ENCODE results near the gene TENT5D.
"Not testable (repeated sequence)": the region's sequence is repeated elsewhere in the genome, so short reads cannot be mapped to it uniquely, and the experiment has no call there.

TENT5D gene

GRCh38 chrX:80420147-80420546 lies at the start of gene TENT5D:
TENT5D (plus strand) TSS chrX:80420447; CDS start chrX:80442540, 22,093 bp downstream.
- Histone ChIP-seq H4K20me1 (ENCODE audit: low read depth, low read length) (no peaks in the 10 kb centered on the region), H3K4me2 (ENCODE audit: low read depth, low read length, poor library complexity, severe bottlenecking) (no peak within 1 kb of the TSS), H2AFZ (ENCODE audit: low read depth, low read length, severe bottlenecking) (no peak within 1 kb of the TSS), H3K4me3 (ENCODE audit: insufficient read depth, low read length, poor library complexity, severe bottlenecking) (no peak within 1 kb of the TSS), H3K9me2 (replicated peaks; ENCODE audit: insufficient read depth, low read length) (no peaks in the 10 kb centered on the region), H3K27me3 (ENCODE audit: low read length) (no peaks in the 10 kb centered on the region), H3K9ac (ENCODE audit: low read length) (no peak within 1 kb of the TSS), H3K36me3 (ENCODE audit: low read length) (no peaks in the 10 kb centered on the region), H3F3A (ENCODE audit: insufficient read depth) (no peaks in the 10 kb centered on the region), H3K79me2 (ENCODE audit: insufficient read depth, low read length) (no peaks in the 10 kb centered on the region), H3K27ac (ENCODE audit: low read depth, low read length) (no peak within 1 kb of the TSS), H3K9me3 (ENCODE audit: insufficient read depth, low read length) (no peaks in the 10 kb centered on the region)
- TF ChIP-seq CTCF (IDR thresholded peaks at IDR 0.05; ENCODE audit: insufficient read depth, low read length, poor library complexity, severe bottlenecking), result no peak
- no peak for TF ChIP-seq EZH2phosphoT487 (conservative IDR thresholded peaks at IDR 0.05; ENCODE audit: low read length)

GRCh38 chrX:80385651-80386050 lies 34.6 kb upstream of the TENT5D start:
- H3K36me3 ChIP-seq (ENCODE audit: low read length); H3K9me2 ChIP-seq (replicated peaks; ENCODE audit: insufficient read depth, low read length); H3K9ac ChIP-seq (ENCODE audit: low read length); H3K9me3 ChIP-seq (ENCODE audit: insufficient read depth, low read length); H3K4me2 ChIP-seq (ENCODE audit: low read depth, low read length, poor library complexity, severe bottlenecking); H3K4me3 ChIP-seq (ENCODE audit: insufficient read depth, low read length, poor library complexity, severe bottlenecking); H3K79me2 ChIP-seq (ENCODE audit: insufficient read depth, low read length); H3K27me3 ChIP-seq (ENCODE audit: low read length); H2AFZ ChIP-seq (ENCODE audit: low read depth, low read length, severe bottlenecking); H3F3A ChIP-seq (ENCODE audit: insufficient read depth); H3K27ac ChIP-seq (ENCODE audit: low read depth, low read length); H4K20me1 ChIP-seq (ENCODE audit: low read depth, low read length): not testable (repeated sequence)

- no peak overlapping the region for H3K4me2 ChIP-seq (ENCODE audit: low read depth, low read length, poor library complexity, severe bottlenecking)
- H4K20me1 ChIP-seq (ENCODE audit: low read depth, low read length), result no peaks in the 10 kb centered on the region
- H3K27me3 ChIP-seq (ENCODE audit: low read length), result no peaks in the 10 kb centered on the region
- no peaks in the 10 kb centered on the region for H3F3A ChIP-seq (ENCODE audit: insufficient read depth)
- no peak overlapping the region for H3K4me3 ChIP-seq (ENCODE audit: insufficient read depth, low read length, poor library complexity, severe bottlenecking)
- H3K9ac ChIP-seq (ENCODE audit: low read length), result no peak overlapping the region
- H2AFZ ChIP-seq (ENCODE audit: low read depth, low read length, severe bottlenecking), result no peak overlapping the region
- no peaks in the 10 kb centered on the region for H3K9me3 ChIP-seq (ENCODE audit: insufficient read depth, low read length)
- H3K36me3 ChIP-seq (ENCODE audit: low read length), result no peaks in the 10 kb centered on the region
- no peaks in the 10 kb centered on the region for H3K9me2 ChIP-seq (replicated peaks; ENCODE audit: insufficient read depth, low read length)
- H3K79me2 ChIP-seq (ENCODE audit: insufficient read depth, low read length), result no peaks in the 10 kb centered on the region
- TF ChIP-seq EZH2phosphoT487 (conservative IDR thresholded peaks at IDR 0.05; ENCODE audit: low read length) (no peak), CTCF (IDR thresholded peaks at IDR 0.05; ENCODE audit: insufficient read depth, low read length, poor library complexity, severe bottlenecking) (no peak)
- no peak overlapping the region for H3K27ac ChIP-seq (ENCODE audit: low read depth, low read length)
Measured at GRCh38 chrX:80388206-80388605, 32.0 kb upstream of the TENT5D start.

GRCh38 chrX:80412042-80412441 lies 8.2 kb upstream of the TENT5D start:
- Histone ChIP-seq H3K27ac (ENCODE audit: low read depth, low read length) (no peak overlapping the region), H3K36me3 (ENCODE audit: low read length) (no peaks in the 10 kb centered on the region), H3K9me3 (ENCODE audit: insufficient read depth, low read length) (no peaks in the 10 kb centered on the region), H3K27me3 (ENCODE audit: low read length) (no peaks in the 10 kb centered on the region), H3K4me2 (ENCODE audit: low read depth, low read length, poor library complexity, severe bottlenecking) (no peak overlapping the region), H3F3A (ENCODE audit: insufficient read depth) (no peaks in the 10 kb centered on the region), H3K79me2 (ENCODE audit: insufficient read depth, low read length) (no peaks in the 10 kb centered on the region), H3K9me2 (replicated peaks; ENCODE audit: insufficient read depth, low read length) (no peaks in the 10 kb centered on the region), H3K9ac (ENCODE audit: low read length) (no peak overlapping the region), H4K20me1 (ENCODE audit: low read depth, low read length) (no peaks in the 10 kb centered on the region), H2AFZ (ENCODE audit: low read depth, low read length, severe bottlenecking) (no peak overlapping the region), H3K4me3 (ENCODE audit: insufficient read depth, low read length, poor library complexity, severe bottlenecking) (no peak overlapping the region)
- TF ChIP-seq CTCF (IDR thresholded peaks at IDR 0.05; ENCODE audit: insufficient read depth, low read length, poor library complexity, severe bottlenecking) (no peak), EZH2phosphoT487 (conservative IDR thresholded peaks at IDR 0.05; ENCODE audit: low read length) (no peak)

Data from SU-DHL-6 (cell line).